ENCODE data around the gene SLC37A1. TPM values are rescaled to one million over a fixed set of nuclear protein-coding genes. Genes with fewer than 3 reads are reported as not detected.

Gene SLC37A1
- total and polyA plus RNA-seq, 10 donors, result 6.9 to 31.4 (median 23.2) TPM

- H3K27me3 ChIP-seq (replicated peaks in 1 of 7), result peaks cover 0 to 30% (median 0%) of the 10 kb centered on the region in 7 donors
- whole genome bisulfite sequencing, 5 donors, result 28 to 43% (median 31%) methylated on average over 18 to 20 of the region's 20 CpGs
- H3K36me3 ChIP-seq, result no peaks in the 10 kb centered on the region
- no peak overlapping the region for H3K27ac ChIP-seq
- H3K4me1 ChIP-seq, result peaks cover 0 to 24% (median 17%) of the 10 kb centered on the region in 6 donors
- no peaks in the 10 kb centered on the region for H3K9me3 ChIP-seq
- DNase-seq, result peak; percentile 70
- intact Hi-C loops (cut with DNase I; ENCODE audit: low total_unique reads), result loop anchor here (5.0 kb wide), 1 partner anchor 227 kb away; no protein-coding TSS in a partner anchor
- TF ChIP-seq POLR2AphosphoS5 (IDR thresholded peaks at IDR 0.05), result no peak
- TF ChIP-seq POLR2A (IDR thresholded peaks at IDR 0.05), result no peak
- no peak for TF ChIP-seq CTCF (IDR thresholded peaks at IDR 0.05 in 8 of 11, conservative IDR thresholded peaks at IDR 0.05 in 3 of 11)
- no peak overlapping the region for H3K4me3 ChIP-seq
Observed at GRCh38 chr21:42590431-42591131, 76.9 kb downstream of the SLC37A1 start.

GRCh38 chr21:42591170-42591869 lies 77.7 kb downstream of the SLC37A1 start:
- no peak overlapping the region for H3K27ac ChIP-seq
- peaks cover 0 to 24% (median 17%) of the 10 kb centered on the region in 6 donors for H3K4me1 ChIP-seq
- no peaks in the 10 kb centered on the region for H3K9me3 ChIP-seq
- no peaks in the 10 kb centered on the region for H3K36me3 ChIP-seq
- no peak overlapping the region for H3K4me3 ChIP-seq
- TF ChIP-seq POLR2A (IDR thresholded peaks at IDR 0.05) (no peak), CTCF (IDR thresholded peaks at IDR 0.05 in 8 of 11, conservative IDR thresholded peaks at IDR 0.05 in 3 of 11) (no peak), POLR2AphosphoS5 (IDR thresholded peaks at IDR 0.05) (no peak)
- intact Hi-C loops (cut with DNase I; ENCODE audit: low total_unique reads), result loop anchor here (5.0 kb wide), 1 partner anchor 226 kb away; no protein-coding TSS in a partner anchor
- DNase-seq, result no peak
- H3K27me3 ChIP-seq (replicated peaks in 1 of 7), result peaks cover 0 to 35% (median 0%) of the 10 kb centered on the region in 7 donors
- WGBS, 5 donors, result 66 to 80% (median 74%) methylated on average over 12 to 18 of the region's 18 CpGs

DNA sequence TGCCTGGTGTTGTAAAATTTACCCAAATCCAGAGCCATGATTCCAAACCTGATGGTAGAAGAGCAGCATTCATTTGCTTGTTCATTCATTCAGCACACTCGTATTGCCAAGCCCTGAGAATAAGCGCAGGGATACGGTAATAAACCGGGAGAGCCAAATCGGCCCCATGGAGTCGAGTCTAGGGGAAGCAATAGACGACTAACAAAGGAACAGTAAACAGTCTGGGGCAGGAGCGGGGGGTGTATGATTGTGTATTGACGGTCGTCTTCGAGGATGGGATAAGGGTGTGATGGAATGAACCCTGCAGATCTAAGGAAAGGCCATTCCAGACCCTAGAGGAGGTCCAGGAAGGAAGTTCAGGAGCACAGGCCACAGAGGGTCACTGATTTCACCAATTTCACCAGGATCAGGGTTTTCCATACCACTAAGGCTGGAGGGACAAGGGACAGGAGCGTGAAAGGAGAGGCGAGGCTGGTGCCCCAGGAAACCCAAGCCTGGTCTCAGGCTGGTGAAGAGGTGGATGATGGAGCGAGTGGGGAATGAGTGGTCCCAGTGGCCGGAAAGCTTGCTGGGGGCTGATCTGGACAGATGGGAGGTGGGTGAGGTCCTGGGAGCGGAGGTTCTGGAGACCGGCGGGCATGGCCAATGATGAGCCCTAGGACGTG lies 78.6 kb downstream of the SLC37A1 start:
- Histone ChIP-seq H3K27ac (no peak overlapping the region), H3K4me1 (peaks cover 0 to 24% (median 17%) of the 10 kb centered on the region in 6 donors), H3K27me3 (replicated peaks in 1 of 7) (peaks cover 0 to 42% (median 0%) of the 10 kb centered on the region in 7 donors), H3K36me3 (no peaks in the 10 kb centered on the region), H3K9me3 (no peaks in the 10 kb centered on the region), H3K4me3 (no peak overlapping the region)
- TF ChIP-seq CTCF (IDR thresholded peaks at IDR 0.05 in 8 of 11, conservative IDR thresholded peaks at IDR 0.05 in 3 of 11) (no peak), POLR2AphosphoS5 (IDR thresholded peaks at IDR 0.05) (no peak), POLR2A (IDR thresholded peaks at IDR 0.05) (no peak)
- intact Hi-C loops (cut with DNase I; ENCODE audit: low total_unique reads), result loop anchor here (5.0 kb wide), 1 partner anchor 225 kb away; no protein-coding TSS in a partner anchor
- DNase-seq, result no peak
- WGBS, 5 donors, result 92 to 95% (median 93%) methylated on average over 19 of the region's 19 CpGs

Measured in spleen (tissue), 11 donors.